HEK293 (cell line): ENCODE data around the gene TXNIP.

Experiments
- EGR2 ChIP-seq: fragments of 450-650 bp; formaldehyde crosslinking; IDR thresholded peaks from 2 replicates; pipeline ENCODE4 v1.5.1; 2016; ENCODE audit warnings: low read depth, missing biosample characterization, missing genetic modification characterization
- OSR2 ChIP-seq: fragments of 450-650 bp; formaldehyde crosslinking; IDR thresholded peaks from 2 replicates; pipeline ENCODE4 v1.5.1; 2016; ENCODE audit warnings: missing biosample characterization, missing genetic modification characterization
- PATZ1 ChIP-seq: fragments of 450-650 bp; formaldehyde crosslinking; IDR thresholded peaks from 2 replicates; pipeline ENCODE4 v1.5.1; 2016; ENCODE audit warnings: missing biosample characterization, missing genetic modification characterization
- PRDM4 ChIP-seq: fragments of 450-650 bp; formaldehyde crosslinking; IDR thresholded peaks from 2 replicates; pipeline ENCODE4 v1.5.1; 2017; ENCODE audit warnings: missing biosample characterization, missing genetic modification characterization
- SP3 ChIP-seq: fragments of 450-650 bp; formaldehyde crosslinking; IDR thresholded peaks from 2 replicates; pipeline ENCODE4 v1.5.1; 2016; ENCODE audit warnings: missing biosample characterization, missing genetic modification characterization
- ZBTB20 ChIP-seq: fragments of 450-650 bp; formaldehyde crosslinking; IDR thresholded peaks from 2 replicates; pipeline ENCODE4 v1.5.1; 2016; ENCODE audit warnings: missing biosample characterization, missing genetic modification characterization
- ZBTB44 ChIP-seq: fragments of 450-650 bp; IDR thresholded peaks from 2 replicates; pipeline ENCODE4 v1.5.1; 2018; ENCODE audit warnings: missing biosample characterization, mild to moderate bottlenecking, missing genetic modification characterization
- ZBTB49 ChIP-seq: fragments of 450-650 bp; formaldehyde crosslinking; IDR thresholded peaks from 2 replicates; pipeline ENCODE4 v1.5.1; 2016; ENCODE audit warnings: missing biosample characterization, missing genetic modification characterization, low read depth
- ZBTB6 ChIP-seq: fragments of 450-650 bp; formaldehyde crosslinking; IDR thresholded peaks from 2 replicates; pipeline ENCODE4 v1.5.1; 2017; ENCODE audit warnings: missing biosample characterization, missing genetic modification characterization
- ZBTB8A ChIP-seq: fragments of 450-650 bp; formaldehyde crosslinking; IDR thresholded peaks from 2 replicates; pipeline ENCODE4 v1.5.1; 2016; ENCODE audit warnings: missing biosample characterization, missing genetic modification characterization
- ZNF175 ChIP-seq: fragments of 450-650 bp; formaldehyde crosslinking; IDR thresholded peaks from 2 replicates; pipeline ENCODE4 v1.5.1; 2016; ENCODE audit warnings: missing biosample characterization, missing genetic modification characterization
- ZNF211 ChIP-seq: fragments of 450-650 bp; formaldehyde crosslinking; IDR thresholded peaks from 2 replicates; pipeline ENCODE4 v1.5.1; 2016; ENCODE audit warnings: low read depth, missing biosample characterization, missing genetic modification characterization
- ZNF280C ChIP-seq: fragments of 450-650 bp; formaldehyde crosslinking; IDR thresholded peaks from 2 replicates; pipeline ENCODE4 v1.5.1; 2016; ENCODE audit warnings: missing biosample characterization, missing genetic modification characterization
- ZNF391 ChIP-seq: fragments of 450-650 bp; formaldehyde crosslinking; IDR thresholded peaks from 2 replicates; pipeline ENCODE4 v1.5.1; 2016; ENCODE audit warnings: low read depth, missing biosample characterization, missing genetic modification characterization, borderline replicate concordance
- ZNF398 ChIP-seq: fragments of 450-650 bp; formaldehyde crosslinking; IDR thresholded peaks from 2 replicates; pipeline ENCODE4 v1.5.1; 2017; ENCODE audit warnings: missing biosample characterization, missing genetic modification characterization
- ZNF513 ChIP-seq: fragments of 450-650 bp; IDR thresholded peaks from 2 replicates; pipeline ENCODE4 v1.5.1; 2018; ENCODE audit warnings: missing biosample characterization, missing genetic modification characterization
- ZNF548 ChIP-seq: fragments of 450-650 bp; formaldehyde crosslinking; IDR thresholded peaks from 2 replicates; pipeline ENCODE4 v1.5.1; 2016; ENCODE audit warnings: missing biosample characterization, missing genetic modification characterization
- ZNF560 ChIP-seq: fragments of 450-650 bp; formaldehyde crosslinking; IDR thresholded peaks from 2 replicates; pipeline ENCODE4 v1.5.1; 2017; ENCODE audit warnings: missing biosample characterization, missing genetic modification characterization, borderline replicate concordance
- ZNF623 ChIP-seq: fragments of 450-650 bp; formaldehyde crosslinking; IDR thresholded peaks from 2 replicates; pipeline ENCODE4 v1.5.1; 2016; ENCODE audit warnings: missing biosample characterization, missing genetic modification characterization
- ZNF626 ChIP-seq: fragments of 450-650 bp; sonication (Bioruptor Pico); formaldehyde crosslinking; IDR thresholded peaks from 2 replicates; pipeline ENCODE4 v1.5.1; 2018; ENCODE audit warnings: missing biosample characterization, missing genetic modification characterization, inconsistent platforms
- ZNF701 ChIP-seq: fragments of 450-650 bp; formaldehyde crosslinking; IDR thresholded peaks from 2 replicates; pipeline ENCODE4 v1.5.1; 2016; ENCODE audit warnings: missing biosample characterization, missing genetic modification characterization
- ZSCAN23 ChIP-seq: fragments of 450-650 bp; formaldehyde crosslinking; IDR thresholded peaks from 2 replicates; pipeline ENCODE4 v1.5.1; 2016; ENCODE audit warnings: missing biosample characterization, missing genetic modification characterization
- ZSCAN30 ChIP-seq: fragments of 450-650 bp; IDR thresholded peaks from 2 replicates; pipeline ENCODE4 v1.5.1; 2018; ENCODE audit warnings: missing biosample characterization, mild to moderate bottlenecking, missing genetic modification characterization, moderate library complexity

The TXNIP gene

GRCh38 chr1:146036965-146037646 is 40.7 kb upstream of the TXNIP start (continued):
- TF ChIP-seq ZNF391 (tag by site-specific recombination) (peak; percentile 73; the same call in 1 of the 2 replicates), ZBTB49 (tag by site-specific recombination) (no peak), ZBTB8A (0 out of 2 replicates have a peak, but pooled peaks have one; percentile 11), ZNF623 (tag by site-specific recombination) (no peak), SP3 (peak; percentile 41; the same call in 1 of the 2 replicates), ZBTB6 (tag by site-specific recombination) (peak; percentile 22; the same call in 1 of the 2 replicates), ZNF398 (tag by site-specific recombination) (no peak; the same call in 1 of the 2 replicates), ZNF513 (tag by site-specific recombination) (peak; percentile 54), ZNF548 (tag by site-specific recombination) (no peak), OSR2 (tag by site-specific recombination) (no peak), EGR2 (tag by site-specific recombination) (peak; percentile 20; the same call in 1 of the 2 replicates), ZBTB44 (tag by site-specific recombination) (peak; percentile 66; the same call in 1 of the 2 replicates), ZNF211 (tag by site-specific recombination) (no peak), PATZ1 (tag by site-specific recombination) (no peak), ZNF280C (tag by site-specific recombination) (no peak), ZNF175 (tag by site-specific recombination) (no peak), ZSCAN23 (0 out of 2 replicates have a peak, but pooled peaks have one; percentile 44), ZSCAN30 (tag by site-specific recombination) (peak; percentile 90), PRDM4 (tag by site-specific recombination) (peak; percentile 86), ZNF560 (tag by site-specific recombination) (no peak), ZBTB20 (no peak), ZNF626 (tag by site-specific recombination) (no peak), ZNF701 (tag by site-specific recombination) (peak; percentile 14; the same call in 1 of the 2 replicates)
